Panc1 (cell line): ENCODE measurements around the gene GAP43.

Source experiments
- POLR2AphosphoS5 ChIP-seq: IDR thresholded peaks from 2 replicates; pipeline ENCODE4 v1.6.1; 2012; ENCODE audit warnings: mild to moderate bottlenecking, low read depth, low read length, moderate library complexity
- TF ChIP-seq, protein P1 (sequence below): fragments of 450-650 bp; IDR thresholded peaks from 2 replicates; pipeline ENCODE4 v1.5.1; 2017; ENCODE audit warnings: mild to moderate bottlenecking

DNA sequence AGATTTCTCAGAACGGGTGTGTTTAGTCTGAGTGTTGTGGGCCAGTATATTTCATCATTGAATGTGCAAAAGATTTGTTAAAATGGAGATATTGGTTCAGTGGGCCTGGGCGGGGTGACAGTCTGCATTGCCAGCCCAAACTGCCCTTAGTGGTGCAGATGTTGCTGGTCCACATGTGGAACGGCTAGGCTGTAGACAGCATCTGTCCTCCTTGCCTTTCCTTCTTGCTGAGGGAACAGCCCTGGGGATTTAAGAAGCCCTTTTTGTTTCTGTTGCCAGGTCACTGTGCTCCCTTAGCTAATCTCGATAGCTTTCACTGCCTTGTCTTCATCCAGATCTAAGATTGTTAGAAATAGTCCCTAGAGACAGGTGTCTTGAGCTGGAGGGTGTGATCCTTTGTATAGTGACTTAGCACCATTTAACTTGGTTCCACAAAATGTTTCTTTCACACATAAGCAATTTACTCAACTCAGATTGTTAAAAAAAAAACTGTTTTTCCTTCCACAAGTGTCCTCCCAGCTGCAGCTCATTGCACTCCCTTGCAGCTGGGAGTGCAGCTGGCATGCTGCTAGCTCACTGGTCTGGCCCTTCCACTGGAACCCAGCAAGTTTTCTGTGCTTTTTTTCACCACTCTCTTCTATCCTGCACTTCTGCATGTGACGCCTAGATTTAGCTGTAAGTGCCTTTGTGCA is 37.5 kb downstream of the GAP43 start:
- TF ChIP-seq, protein P1, sequence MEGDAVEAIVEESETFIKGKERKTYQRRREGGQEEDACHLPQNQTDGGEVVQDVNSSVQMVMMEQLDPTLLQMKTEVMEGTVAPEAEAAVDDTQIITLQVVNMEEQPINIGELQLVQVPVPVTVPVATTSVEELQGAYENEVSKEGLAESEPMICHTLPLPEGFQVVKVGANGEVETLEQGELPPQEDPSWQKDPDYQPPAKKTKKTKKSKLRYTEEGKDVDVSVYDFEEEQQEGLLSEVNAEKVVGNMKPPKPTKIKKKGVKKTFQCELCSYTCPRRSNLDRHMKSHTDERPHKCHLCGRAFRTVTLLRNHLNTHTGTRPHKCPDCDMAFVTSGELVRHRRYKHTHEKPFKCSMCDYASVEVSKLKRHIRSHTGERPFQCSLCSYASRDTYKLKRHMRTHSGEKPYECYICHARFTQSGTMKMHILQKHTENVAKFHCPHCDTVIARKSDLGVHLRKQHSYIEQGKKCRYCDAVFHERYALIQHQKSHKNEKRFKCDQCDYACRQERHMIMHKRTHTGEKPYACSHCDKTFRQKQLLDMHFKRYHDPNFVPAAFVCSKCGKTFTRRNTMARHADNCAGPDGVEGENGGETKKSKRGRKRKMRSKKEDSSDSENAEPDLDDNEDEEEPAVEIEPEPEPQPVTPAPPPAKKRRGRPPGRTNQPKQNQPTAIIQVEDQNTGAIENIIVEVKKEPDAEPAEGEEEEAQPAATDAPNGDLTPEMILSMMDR, result no peak
- no peak for TF ChIP-seq POLR2AphosphoS5
